GM18909 (cell line): ENCODE results near the gene SLC19A2.

Source experiments
- ATAC-seq: cut with Tn5 transposase; IDR thresholded peaks from one replicate; pipeline ENCODE4 v1.9.1; 2021; ENCODE audit warnings: mild to moderate bottlenecking; ENCODE audit not compliant: unreplicated experiment, poor library complexity

Gene SLC19A2

DNA sequence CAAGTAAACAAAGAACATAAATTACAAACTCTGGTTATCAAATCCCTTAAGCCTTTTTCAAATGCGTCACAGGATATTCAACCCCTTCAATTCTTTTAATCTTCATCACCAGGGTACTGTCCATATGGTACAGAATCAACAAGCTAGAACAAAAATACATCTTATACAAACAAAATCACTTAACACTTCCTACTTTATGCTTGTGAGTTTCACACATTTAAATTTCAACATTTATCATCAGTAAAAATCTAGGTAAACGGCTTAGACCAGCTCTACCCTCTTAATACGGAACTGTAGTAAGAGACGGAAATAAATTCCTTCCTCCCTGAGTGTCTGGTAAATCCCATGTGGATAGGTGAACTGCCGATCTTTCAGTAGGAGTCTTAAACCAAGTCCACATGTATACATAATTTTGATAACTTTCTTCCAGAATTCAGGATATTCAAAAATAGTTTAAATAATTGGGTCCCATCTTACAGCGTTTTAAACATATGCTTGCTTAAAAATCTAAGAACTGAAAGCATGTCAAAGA, 59.5 kb downstream of the SLC19A2 start:
- ATAC-seq, result no peak

DNA sequence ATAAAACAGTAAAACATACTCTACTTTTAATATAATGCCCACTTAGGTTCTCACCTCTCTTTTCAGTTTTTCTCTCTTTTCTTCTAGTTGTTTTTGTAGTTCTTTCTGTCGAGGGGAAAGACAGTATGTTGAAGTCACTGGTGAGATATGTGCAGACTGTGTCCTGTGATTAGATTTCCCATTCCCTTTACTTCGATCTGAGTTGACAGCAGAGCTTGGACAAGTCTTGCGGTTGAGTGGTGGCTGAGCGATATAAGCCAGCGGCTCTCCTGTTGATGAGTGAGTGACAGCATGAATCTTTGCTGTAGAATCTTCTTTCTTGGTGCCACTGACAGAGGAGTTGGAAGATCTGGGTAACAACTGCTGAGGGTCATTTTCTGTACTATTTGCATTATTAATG, 64.4 kb downstream of the SLC19A2 start:
- no peak for ATAC-seq

- no peak for ATAC-seq
Observed at GRCh38 chr1:169414952-169415351, 70.8 kb downstream of the SLC19A2 start.
